Spleen (tissue), 11 donors: ENCODE data around the gene FAM9C. TPM values are rescaled to one million over a fixed set of nuclear protein-coding genes. Genes with fewer than 3 reads are reported as not detected.

Experiments used
- DNase-seq: peaks from one replicate; pipeline ENCODE4 v3.0.0-alpha.2; 2020
- H3K27ac ChIP-seq, 8 donors: fragments of 200-600 bp; sonication (generic) in 7 of 8; 1 replicate in 4 of 8; 2 replicates in 4 of 8; pipeline versions ENCODE4 v1.5.0 to v1.8.0; 2016 to 2021; ENCODE audit warnings: inconsistent platforms in 4 of 8, mild to moderate bottlenecking in 4 of 8, moderate library complexity in 1 of 8
- H3K27me3 ChIP-seq, 7 donors: fragments of 200-600 bp; sonication (generic) in 6 of 7; replicated peaks in 1 of 7; 1 replicate in 4 of 7; 2 replicates in 3 of 7; pipeline versions ENCODE4 v1.5.0 to v1.8.0; 2016 to 2021; ENCODE audit warnings: inconsistent platforms in 3 of 7, mild to moderate bottlenecking in 1 of 7
- H3K36me3 ChIP-seq, 6 donors: fragments of 200-600 bp; sonication (generic) in 5 of 6; 1 replicate in 4 of 6; 2 replicates in 2 of 6; pipeline versions ENCODE4 v1.5.0 to v1.8.0; 2016 to 2021; ENCODE audit warnings: inconsistent platforms in 2 of 6
- H3K4me1 ChIP-seq, 6 donors: fragments of 200-600 bp; sonication (generic) in 5 of 6; 1 replicate in 3 of 6; 2 replicates in 3 of 6; pipeline versions ENCODE4 v1.5.0 to v1.8.0; 2016 to 2021; ENCODE audit warnings: inconsistent platforms in 3 of 6
- H3K4me3 ChIP-seq, 8 donors: fragments of 200-600 bp; sonication (generic) in 7 of 8; 1 replicate in 4 of 8; 2 replicates in 4 of 8; pipeline versions ENCODE4 v1.5.0 to v1.8.0; 2016 to 2021; ENCODE audit warnings: inconsistent platforms in 4 of 8, mild to moderate bottlenecking in 4 of 8, moderate library complexity in 2 of 8
- H3K9me3 ChIP-seq, 8 donors: fragments of 200-600 bp; sonication (generic) in 7 of 8; 1 replicate in 4 of 8; 2 replicates in 4 of 8; pipeline versions ENCODE4 v1.5.0 to v1.8.0; 2016 to 2021; ENCODE audit warnings: inconsistent platforms in 4 of 8
- CTCF ChIP-seq, 11 experiments: fragments of 200-600 bp in 7 of 11; fragments of 450-650 bp in 4 of 11; sonication (generic) in 4 of 11; IDR thresholded peaks in 8 of 11; conservative IDR thresholded peaks in 3 of 11; 1 replicate in 7 of 11; 2 replicates in 4 of 11; pipeline versions ENCODE4 v1.4.0 to v1.8.0; 2016 to 2021; ENCODE audit warnings: antibody characterized with exemption in 11 of 11, inconsistent platforms in 4 of 11, mild to moderate bottlenecking in 1 of 11
- POLR2A ChIP-seq, 3 donors: fragments of 450-650 bp; IDR thresholded peaks; one replicate each; pipeline ENCODE4 v1.5.1; 2017; ENCODE audit warnings: antibody characterized with exemption in 3 of 3, mild to moderate bottlenecking in 1 of 3
- POLR2AphosphoS5 ChIP-seq, 3 donors: sonication (generic); formaldehyde crosslinking; IDR thresholded peaks; one replicate each; pipeline ENCODE4 v1.5.1; 2017; ENCODE audit warnings: antibody characterized with exemption in 3 of 3
- WGBS, 5 donors: extraction: QIAGEN DNeasy Blood & Tissue Kit in 3 of 5; methylation state at CpG; one replicate each; pipeline versions ENCODE4 v1.1.5 to v1.1.7; 2013 to 2018; 5-methylcytosine and 5-hydroxymethylcytosine counted together
- intact Hi-C: fragments of 100-400 bp; cut with DNase I; formaldehyde crosslinking; loops from one replicate; pipeline ENCODE4 v1.15.0; 2023; ENCODE audit warnings: low total_unique reads
- polyA plus RNA-seq, 3 donors: library from polyadenylated mRNA; stranded (reverse); fragments of 200-250 nt; gene quantifications; one replicate each; pipeline ENCODE4 v1.2.1, GENCODE V29; 2013
- total RNA-seq, 7 donors: library from RNA; depleted of rRNA in 3 of 7; stranded (reverse); fragments of >200 nt in 3 of 7; fragmentation: NEBNext Ultra II Directional in 4 of 7; extraction: Animal tissue kit (Norgen Biotek cat#: 25700) in 4 of 7; gene quantifications; one replicate each; pipeline versions ENCODE4 v1.1.0 to v1.2.1, GENCODE V29; 2016 to 2021
- donor health status: healthy with polysubstance abuse.
- donor health status: DM: no; HTN: no; CAD: no; lungs with moderate emphysema.
- donor health status: DM: no; HTN: no; CAD: no.
- donor health status: Bipolar disorder and iron deficiency.
- donor health status: healthy.
- donor health status: DM: no; HTN: no; CAD: no.
- donor health status: DM: yes; HTN: yes; CAD: no.

FAM9C gene
- total and polyA plus RNA-seq, 10 donors = 0.09 to 56.0 (median 10.5) TPM; not detected in 3

- peak overlapping the region in 1 of 8 donors; percentile 35 for H3K4me3 ChIP-seq
- no peak for DNase-seq
- TF ChIP-seq CTCF (IDR thresholded peaks at IDR 0.05 in 8 of 11, conservative IDR thresholded peaks at IDR 0.05 in 3 of 11) (no peak), POLR2AphosphoS5 (IDR thresholded peaks at IDR 0.05) (peak in 1 of 3 donors; percentile 79)
- WGBS, 5 donors = 17 to 35% (median 22%) methylated on average over 8 of the region's 8 CpGs
- H3K27ac ChIP-seq = peak overlapping the region; percentile 60 to 86 (median 76)
- no peaks in the 10 kb centered on the region for H3K9me3 ChIP-seq
- H3K36me3 ChIP-seq = no peaks in the 10 kb centered on the region
- intact Hi-C loops = no loop called here
- H3K27me3 ChIP-seq = peaks cover 0 to 6% (median 0%) of the 10 kb centered on the region in 7 donors
- peaks cover 18 to 71% (median 45%) of the 10 kb centered on the region in 6 donors for H3K4me1 ChIP-seq
Observed at GRCh38 chrX:13013363-13014110, 30.9 kb downstream of the FAM9C start.

- intact Hi-C loops = no loop called here
- TF ChIP-seq CTCF (IDR thresholded peaks at IDR 0.05 in 8 of 11, conservative IDR thresholded peaks at IDR 0.05 in 3 of 11) (no peak), POLR2A (IDR thresholded peaks at IDR 0.05) (no peak), POLR2AphosphoS5 (IDR thresholded peaks at IDR 0.05) (no peak)
- Histone ChIP-seq H3K27me3 (peaks cover 0 to 6% (median 0%) of the 10 kb centered on the region in 7 donors), H3K4me3 (no peak overlapping the region), H3K27ac (peak overlapping the region in 2 of 8 donors; percentile 13 to 43), H3K9me3 (no peaks in the 10 kb centered on the region), H3K36me3 (no peaks in the 10 kb centered on the region), H3K4me1 (peaks cover 35 to 84% (median 61%) of the 10 kb centered on the region in 6 donors)
- no peak for DNase-seq
- 63 to 85% (median 75%) methylated on average over 2 of the region's 2 CpGs for WGBS, 5 donors
Observed at GRCh38 chrX:13010546-13010945, 33.9 kb downstream of the FAM9C start.

GRCh38 chrX:13009844-13010243, 34.6 kb downstream of the FAM9C start:
- H3K9me3 ChIP-seq = no peaks in the 10 kb centered on the region
- no peak overlapping the region for H3K4me3 ChIP-seq
- no peaks in the 10 kb centered on the region for H3K36me3 ChIP-seq
- TF ChIP-seq POLR2A (IDR thresholded peaks at IDR 0.05) (no peak), CTCF (IDR thresholded peaks at IDR 0.05 in 8 of 11, conservative IDR thresholded peaks at IDR 0.05 in 3 of 11) (no peak), POLR2AphosphoS5 (IDR thresholded peaks at IDR 0.05) (no peak)
- WGBS, 5 donors = 87 to 99% (median 93%) methylated on average over 3 to 8 of the region's 8 CpGs
- no peak for DNase-seq
- H3K27me3 ChIP-seq = peaks cover 0 to 6% (median 0%) of the 10 kb centered on the region in 7 donors
- peak overlapping the region in 4 of 8 donors; percentile 77 to 84 (median 80) for H3K27ac ChIP-seq
- H3K4me1 ChIP-seq = peaks cover 35 to 85% (median 62%) of the 10 kb centered on the region in 6 donors
- intact Hi-C loops = no loop called here

GRCh38 chrX:13009273-13009672, 35.1 kb downstream of the FAM9C start:
- H3K4me1 ChIP-seq = peaks cover 31 to 85% (median 59%) of the 10 kb centered on the region in 6 donors
- no peaks in the 10 kb centered on the region for H3K9me3 ChIP-seq
- H3K36me3 ChIP-seq = no peaks in the 10 kb centered on the region
- TF ChIP-seq CTCF (IDR thresholded peaks at IDR 0.05 in 8 of 11, conservative IDR thresholded peaks at IDR 0.05 in 3 of 11) (no peak), POLR2A (IDR thresholded peaks at IDR 0.05) (no peak), POLR2AphosphoS5 (IDR thresholded peaks at IDR 0.05) (no peak)
- peaks cover 0 to 6% (median 0%) of the 10 kb centered on the region in 7 donors for H3K27me3 ChIP-seq
- H3K4me3 ChIP-seq = no peak overlapping the region
- H3K27ac ChIP-seq = peak overlapping the region in 5 of 8 donors; percentile 26 to 84 (median 80)
- intact Hi-C loops = no loop called here
- DNase-seq = no peak
- 47 to 82% (median 74%) methylated on average over 3 of the region's 3 CpGs for WGBS, 5 donors
